NCI-H1436 (cell line): ENCODE data around the gene YTHDF1.

Source experiments
- DNase-seq: peaks from one replicate; lab custom pipeline; 2025; lab: John Stamatoyannopoulos, UW

The YTHDF1 gene

DNA sequence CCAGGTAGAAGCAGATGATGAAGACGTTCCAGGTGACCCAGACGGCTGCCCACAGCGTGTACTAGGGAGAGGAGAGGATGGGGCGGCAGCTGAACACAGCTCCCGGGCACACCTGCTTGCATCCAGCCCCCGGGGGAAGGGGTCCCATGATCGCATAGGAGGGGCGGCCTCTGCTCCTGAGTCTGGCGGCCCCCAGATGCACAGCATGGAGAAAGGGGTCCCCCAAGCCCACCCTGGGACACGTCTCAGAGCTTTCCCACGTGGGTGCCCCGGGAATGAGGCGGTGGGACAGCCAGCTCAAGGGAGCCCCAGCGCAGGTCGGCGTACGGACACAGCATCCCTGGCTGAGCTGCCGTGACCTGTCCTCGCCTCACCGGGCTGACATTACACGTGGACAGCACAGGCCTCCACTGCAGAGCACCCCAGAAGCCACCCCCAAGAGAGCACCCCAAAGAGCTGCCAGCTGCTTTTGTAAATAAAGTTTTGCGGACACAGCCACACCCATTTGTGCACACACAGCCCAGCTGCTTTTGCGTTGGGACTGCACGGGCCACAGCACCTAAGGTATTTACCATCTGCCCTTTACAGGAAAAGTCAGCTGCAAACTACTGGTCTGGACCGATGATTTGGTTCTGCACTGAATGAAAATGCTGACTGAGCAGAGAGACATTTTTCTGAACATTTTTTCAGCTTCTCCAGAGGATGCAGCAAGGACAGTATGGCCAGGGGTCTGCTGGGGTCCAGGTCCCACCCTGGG, 33.1 kb upstream of the YTHDF1 start:
- no peak for DNase-seq

DNA sequence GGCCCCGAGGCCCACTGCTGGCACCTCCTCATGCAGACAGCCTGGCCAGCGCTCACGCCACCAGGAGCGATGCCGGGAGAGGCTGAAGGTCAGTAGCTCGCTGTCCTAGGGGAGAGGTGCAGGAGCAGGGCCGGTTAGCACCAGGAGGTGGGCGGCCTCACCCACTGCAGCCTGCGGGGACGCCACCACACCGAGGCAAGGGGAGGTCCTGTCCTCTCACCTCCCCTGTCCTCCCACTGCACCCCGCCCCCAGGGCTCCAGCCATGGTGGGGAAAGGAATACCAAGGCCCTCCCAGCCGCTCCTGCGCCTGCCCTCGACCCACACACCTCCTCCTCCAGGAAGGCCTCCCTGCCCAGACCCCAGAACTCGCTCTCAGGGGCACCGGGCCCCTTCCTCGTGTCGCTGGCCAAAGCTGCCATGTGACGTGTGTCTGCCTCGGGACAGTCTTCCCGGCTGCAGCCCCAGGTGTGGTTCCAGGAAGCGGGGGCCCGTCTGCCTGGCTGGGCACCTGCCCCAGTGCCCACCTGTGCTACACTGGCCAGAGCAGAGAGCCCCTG, 31.8 kb upstream of the YTHDF1 start:
- DNase-seq, result no peak

DNA sequence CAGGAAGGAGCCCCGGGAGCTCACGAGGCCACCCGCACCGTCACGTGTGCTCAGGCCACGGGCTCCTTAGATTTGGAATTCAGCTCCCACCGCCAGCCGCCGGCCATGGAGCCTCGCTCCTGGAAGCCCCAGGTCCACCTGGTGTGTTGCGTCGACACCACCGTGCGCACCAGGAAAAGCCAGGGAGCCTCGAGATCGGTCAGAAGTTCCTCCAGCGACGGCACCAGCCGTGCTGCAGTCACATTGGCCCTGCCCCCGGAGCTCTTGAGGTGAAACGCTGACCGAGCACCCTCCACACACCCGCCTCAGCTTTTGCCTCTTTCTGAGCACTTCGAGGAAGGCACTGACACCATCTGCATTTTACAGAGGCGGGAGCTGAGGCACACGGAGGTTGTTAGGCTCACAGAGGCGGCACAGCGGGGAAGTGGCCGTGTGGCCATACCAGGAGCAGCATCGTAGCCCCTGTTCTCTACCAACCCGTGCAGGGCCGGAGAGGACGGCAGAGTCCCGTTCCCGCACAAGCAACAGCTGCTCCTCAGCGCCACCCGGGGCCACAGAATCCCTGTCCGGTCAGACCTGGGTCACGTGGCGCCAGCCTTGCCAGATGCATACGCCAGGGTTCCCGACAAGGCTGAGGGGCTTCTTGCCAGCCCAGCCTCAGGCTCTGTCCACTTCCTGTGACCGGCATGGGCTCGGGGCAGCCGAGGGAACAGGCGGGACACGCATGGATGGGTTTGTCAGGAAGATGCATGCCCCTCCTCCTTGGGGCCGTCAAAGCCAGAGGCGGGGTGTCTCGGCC, 30.8 kb upstream of the YTHDF1 start:
- DNase-seq, result no peak

DNA sequence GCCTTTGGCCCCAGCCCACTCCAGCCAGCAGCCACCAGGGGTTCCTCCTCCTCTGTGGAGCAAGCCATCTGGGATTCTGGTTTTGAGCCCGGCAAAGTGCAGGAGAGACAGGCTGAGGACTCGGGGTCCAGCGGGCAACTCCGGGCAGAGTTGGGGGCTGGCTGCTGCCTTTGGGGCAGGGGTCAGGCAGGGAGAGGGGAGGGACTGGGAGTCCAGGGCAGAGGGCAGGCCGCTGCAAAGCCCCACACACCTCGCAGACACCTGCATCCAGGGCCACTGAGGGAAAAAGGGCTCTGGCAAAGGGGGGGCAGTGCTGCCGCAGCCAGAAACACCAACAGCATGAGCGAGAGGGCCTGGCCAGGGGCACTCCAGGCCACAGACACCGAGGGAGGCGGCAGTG, 28.5 kb upstream of the YTHDF1 start:
- no peak for DNase-seq

DNA sequence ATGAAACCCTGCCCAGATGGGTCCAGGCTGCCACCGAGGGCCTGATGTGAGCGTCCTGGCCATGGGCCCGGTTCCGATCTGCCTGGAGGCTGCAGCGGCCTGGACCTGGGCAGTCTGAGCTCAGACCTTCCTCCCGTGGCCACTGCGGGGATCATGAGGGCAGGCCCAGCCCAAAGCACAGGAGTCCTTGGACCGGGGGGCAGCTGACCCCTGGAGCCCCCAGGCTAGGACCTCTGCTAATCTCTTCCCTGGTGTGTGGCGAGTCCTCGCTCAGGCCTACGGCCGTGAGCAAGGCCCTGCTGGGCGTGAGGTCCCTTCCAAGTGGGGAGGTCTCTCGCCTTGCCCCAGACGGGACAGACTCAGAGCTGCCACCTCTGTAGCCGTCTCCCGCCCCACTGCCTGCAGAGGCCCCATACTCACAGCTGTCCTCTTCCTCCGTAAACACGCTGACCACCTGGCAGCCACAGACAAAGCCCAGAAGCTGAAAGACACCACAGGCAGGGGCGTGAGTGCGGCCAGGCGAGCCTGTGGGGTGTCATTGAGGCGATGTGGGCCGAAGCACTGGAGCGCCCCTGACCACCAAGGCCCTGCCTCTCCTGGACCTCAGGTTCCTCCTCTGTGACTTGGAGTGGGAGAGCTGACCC, 27.8 kb upstream of the YTHDF1 start:
- no peak for DNase-seq

DNA sequence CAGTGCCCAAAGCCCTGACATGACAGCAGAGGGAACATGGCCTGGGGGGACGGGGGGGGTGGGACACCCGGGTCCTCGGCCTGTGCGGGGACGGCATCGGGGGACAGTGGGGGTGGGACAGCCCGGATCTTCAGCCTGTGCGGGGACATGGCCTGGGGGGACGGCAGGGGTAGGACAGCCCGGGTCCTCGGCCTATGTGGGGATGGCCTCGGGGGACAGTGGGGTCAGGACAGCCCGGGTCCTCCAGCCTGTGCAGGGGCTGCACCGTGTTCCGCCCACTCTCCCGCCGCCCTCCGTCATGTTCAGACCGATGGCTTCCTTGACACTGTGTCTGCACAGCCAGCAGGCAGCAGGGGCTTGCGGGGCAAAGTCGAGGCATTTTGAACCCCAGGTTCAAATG, 26.8 kb upstream of the YTHDF1 start:
- DNase-seq, result no peak

DNA sequence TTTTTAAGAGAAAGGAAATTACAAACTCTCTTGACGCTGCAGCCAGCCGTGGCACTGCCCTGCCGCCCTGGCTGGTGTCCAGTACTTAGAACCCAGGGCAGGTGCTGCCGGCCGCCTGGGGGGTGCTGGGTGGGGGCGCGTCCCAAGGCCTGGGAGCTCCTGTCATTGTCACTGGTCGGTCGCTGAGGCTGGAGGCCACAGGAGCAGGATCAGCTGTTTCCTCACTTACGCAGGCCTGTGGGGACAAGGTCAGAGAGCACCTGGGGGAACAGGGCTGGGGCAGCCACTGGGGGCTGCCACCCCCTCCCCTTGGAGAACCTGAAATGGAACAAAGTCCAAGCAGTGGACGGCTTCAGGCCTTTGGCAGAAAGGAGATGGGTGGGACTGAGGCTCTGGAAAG, 25.3 kb upstream of the YTHDF1 start:
- DNase-seq, result no peak

DNA sequence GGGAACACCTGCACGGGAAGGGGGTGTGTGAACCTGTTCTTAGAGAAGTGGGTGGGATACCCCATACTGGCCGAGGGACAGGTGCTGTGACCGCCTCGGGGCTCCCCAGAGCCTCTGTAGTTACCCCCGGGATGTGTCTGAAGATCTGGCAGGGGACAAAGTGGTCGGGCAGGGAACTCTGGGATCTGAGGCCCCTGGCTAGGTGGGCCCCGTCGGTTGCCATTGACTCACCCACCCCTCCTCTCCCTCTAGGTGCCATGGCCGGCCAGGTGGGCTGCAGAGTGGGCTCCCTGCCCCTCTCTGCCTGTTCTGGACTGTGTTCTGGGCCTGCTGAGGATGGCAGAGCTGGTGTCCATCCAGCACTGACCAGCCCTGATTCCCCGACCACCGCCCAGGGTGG, 24.1 kb upstream of the YTHDF1 start:
- no peak for DNase-seq

DNA sequence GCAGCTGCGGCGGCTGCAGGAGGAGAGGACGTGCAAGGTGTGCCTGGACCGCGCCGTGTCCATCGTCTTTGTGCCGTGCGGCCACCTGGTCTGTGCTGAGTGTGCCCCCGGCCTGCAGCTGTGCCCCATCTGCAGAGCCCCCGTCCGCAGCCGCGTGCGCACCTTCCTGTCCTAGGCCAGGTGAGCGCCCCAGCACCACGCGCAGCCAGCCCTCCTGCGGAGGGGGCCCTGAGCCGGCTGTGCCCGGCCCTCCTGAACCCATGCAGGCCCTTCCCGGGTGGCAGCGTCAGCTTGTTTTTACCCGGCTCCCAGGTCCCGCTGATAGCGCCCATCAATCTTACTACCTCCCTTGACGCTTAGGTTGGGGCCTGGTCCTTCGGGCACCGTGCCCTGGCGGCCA, 23.5 kb upstream of the YTHDF1 start:
- no peak for DNase-seq

DNA sequence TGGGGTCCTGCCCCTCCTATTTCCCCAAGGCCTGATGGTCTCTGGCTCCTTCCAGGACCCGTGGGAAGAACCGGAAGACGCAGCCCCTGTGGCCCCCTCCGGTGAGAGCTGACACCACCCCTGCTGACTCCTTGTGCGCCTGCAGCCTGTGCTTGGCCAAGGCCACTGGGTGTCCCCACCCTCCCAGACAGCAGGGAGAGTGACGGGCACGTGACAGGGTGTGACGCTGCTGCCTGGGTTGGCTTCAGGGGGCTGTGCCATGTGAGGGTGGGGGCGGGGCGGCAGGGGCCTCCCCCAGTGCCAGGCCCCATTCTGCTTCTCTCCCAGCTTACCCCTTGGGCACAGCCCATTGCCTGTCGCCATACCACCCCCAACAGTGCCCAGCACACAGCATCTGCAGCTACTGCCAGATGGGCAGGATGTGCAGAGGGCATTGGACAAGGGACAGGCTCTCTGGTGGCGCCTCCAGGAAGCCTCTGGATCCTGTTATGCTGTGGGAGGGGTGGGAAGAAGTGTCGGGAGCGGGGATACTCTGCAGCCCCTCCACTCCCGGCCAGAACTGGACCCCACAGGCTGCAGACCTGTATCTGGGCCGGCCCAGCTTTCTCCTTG, 22.7 kb upstream of the YTHDF1 start:
- no peak for DNase-seq

DNA sequence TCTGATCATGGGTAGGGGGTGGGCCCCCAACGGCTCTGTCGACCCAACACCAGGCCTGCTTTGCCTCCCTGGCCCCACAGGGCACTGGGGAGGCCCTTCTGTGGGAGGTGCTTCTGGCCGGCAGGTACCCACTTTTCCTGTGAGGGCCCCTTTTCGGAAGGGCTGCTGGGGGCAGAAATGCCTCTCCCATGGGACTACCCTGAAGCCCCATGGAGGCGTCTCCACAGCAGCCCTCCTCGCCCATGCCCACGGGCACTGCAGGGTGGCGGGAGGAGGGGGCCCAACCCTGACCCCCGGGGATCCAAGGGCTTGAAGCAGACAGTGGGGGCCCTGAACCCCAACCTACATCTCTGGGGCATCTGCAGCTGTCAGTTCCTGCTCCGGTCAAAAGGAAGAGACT, 22.1 kb upstream of the YTHDF1 start:
- no peak for DNase-seq

DNA sequence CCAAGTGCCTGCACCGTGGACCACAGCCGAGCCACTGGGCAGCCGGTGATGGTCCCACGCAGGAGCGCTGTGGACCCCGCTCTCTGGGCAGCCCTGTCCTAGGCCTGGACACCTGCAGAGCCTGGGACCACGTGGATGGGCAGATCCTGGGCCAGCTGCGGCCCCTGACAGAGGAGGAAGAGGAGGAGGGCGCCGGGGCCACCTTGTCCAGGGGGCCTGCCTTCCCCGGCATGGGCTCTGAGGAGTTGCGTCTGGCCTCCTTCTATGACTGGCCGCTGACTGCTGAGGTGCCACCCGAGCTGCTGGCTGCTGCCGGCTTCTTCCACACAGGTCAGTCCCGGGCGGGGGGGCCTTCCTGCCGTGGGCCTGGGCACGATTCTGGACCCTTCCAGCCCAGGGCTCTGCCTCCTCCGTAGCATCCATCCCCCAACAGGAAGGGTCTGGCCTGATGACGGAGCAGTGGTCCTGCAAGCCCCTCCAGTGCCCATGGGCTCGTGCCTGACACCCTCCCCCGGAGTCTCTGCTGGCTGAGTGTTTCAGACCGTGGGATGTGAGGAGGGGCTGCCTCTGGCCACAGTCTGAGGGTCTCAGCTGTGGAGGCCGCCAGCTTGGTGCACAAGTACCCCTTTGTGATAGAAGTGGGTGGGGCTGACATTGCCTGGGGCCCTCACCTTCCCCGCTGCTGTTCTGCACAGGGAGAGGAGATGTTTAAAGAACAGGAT, 20.3 kb upstream of the YTHDF1 start:
- no peak for DNase-seq

DNA sequence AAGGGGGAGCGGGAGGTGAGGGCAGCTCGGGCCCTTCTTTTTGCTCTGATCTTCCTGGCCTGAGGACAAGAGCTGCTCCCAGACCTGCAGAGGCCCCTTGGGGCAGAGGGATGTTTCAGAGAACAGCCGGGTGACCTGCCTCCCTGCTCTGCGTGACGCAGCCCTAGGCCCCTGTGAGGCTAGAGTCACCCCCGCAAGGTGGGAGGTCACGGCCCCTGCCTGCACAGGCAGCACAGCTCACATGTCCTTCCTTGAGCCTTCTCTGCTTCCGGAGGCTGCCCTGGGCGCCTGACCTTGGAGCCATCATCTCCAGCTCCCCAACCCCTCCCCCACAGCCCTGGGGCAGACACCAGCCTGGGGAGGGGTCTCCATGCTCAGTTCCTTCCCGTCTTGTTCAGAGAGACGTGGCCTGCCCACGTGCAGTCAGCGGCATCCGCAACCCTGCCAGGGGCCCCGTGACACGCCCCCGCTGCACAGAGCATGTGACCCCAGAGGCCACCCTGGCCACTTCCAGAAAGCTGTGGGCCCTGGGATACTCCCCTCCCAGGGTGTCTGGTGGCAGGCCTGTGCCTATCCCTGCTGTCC, 19.6 kb upstream of the YTHDF1 start, which contains the start of gene BIRC7:
Gene BIRC7 (plus strand): TSS at position 507 of the 585 bp plus-strand sequence. CDS start 192 bp downstream, outside the sequence.
- DNase-seq, result no peak

DNA sequence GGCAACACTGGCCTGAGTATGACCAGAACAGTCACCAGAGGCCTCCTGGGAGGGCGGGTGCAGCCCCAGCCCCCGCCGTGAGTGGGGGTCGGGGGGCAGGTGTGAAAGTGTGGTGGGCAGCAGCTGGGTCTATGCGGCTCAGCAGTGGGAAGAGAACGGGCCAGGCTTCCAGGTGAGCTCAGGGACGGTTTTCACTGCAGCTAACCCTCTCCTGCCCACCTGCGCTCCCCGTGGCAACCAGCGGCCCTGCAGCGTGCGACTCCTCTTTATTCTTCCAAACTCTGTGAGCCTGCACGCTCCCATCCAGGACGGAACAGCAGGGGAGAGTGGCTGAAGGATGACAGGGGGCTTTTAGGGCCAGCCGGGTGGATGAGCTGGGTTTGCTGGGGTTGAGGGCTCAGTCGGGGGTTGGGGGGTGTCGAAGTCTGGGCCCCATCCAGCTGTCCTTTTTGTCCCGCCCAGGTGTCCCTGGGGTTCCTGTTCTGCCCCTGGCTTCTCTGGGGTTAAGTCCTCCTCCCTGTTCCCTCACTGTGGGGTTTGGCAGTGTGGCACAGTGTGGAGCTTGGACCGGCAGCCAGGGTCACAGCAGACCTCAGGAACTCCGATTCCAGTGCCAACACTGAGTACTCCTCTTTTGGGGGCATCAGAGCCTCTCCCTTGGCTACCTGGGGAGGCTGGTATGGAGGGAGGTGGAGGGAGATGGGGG, 18.9 kb upstream of the YTHDF1 start:
- no peak for DNase-seq

DNA sequence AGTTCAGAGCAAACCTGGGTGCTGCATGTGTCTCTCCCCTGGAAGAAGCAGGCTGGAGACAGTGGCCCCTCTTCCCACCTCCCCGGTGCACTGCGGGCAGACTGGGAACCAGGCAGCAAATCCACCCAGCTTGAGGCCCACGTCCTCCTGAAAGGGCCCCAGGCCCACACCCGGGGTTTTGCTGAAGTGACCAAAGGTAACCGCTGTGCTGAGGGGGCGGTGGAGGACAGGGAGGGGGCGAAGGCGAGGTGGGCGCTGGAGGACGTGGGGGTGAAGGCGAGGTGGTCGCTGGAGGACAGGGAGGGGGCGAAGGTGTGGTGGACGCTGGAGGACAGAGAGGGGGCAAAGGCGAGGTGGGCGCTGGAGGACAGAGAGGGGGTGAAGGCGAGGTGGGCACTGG, 18.0 kb upstream of the YTHDF1 start:
- DNase-seq, result no peak

DNA sequence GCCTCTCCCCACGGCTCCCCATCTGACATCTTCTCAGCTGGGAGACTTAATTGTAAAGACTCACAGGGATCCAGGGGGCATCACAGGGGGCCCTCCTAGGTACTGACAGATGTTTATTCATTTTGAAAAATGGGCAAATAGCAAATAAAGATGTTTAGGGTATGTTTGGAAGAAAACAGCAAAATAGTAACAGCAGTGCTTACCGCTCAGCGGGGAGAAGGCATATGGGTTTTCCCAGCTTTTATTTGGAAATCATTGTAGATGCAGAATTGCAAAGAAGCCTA, 17.1 kb upstream of the YTHDF1 start:
- DNase-seq, result no peak

DNA sequence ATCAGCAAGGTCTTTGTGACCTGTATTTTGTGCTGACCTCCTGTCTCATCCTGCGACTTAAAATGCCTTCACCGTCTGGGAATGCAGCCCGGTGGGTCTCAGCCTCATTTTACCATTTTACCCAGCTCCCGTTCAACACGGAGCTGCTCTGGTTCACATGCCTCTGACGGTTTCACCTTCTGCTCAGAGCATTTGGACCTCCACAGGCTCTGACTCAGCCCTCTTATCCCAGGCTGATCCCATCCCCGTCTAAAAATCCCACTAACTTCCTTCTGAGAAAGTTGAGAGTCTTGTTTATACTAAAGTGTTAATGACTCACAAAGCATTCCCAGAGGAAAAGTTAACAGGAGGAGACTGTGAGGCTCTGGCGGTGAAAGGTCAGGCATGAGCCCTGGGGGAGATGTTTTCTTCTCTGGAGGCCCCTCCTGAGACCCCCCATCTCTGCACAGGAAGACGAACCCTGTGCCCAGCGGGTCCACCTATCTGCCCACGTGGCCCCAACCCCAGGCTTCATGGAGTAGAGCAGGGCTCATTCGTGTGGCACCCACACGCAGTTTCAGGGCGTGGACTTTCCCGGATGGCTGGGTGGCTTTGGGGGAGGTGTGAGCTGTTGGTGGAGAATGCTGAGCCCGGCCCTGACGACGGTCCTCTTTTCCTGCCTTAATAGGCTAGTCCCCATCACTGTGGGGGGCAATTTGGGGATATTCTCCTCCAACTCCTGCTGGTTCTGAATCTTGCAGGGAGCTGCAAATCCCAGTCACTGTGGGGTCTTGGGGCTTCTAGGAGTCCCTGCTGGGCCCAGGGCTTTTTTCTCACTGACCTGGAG, 16.5 kb upstream of the YTHDF1 start:
- DNase-seq, result no peak

DNA sequence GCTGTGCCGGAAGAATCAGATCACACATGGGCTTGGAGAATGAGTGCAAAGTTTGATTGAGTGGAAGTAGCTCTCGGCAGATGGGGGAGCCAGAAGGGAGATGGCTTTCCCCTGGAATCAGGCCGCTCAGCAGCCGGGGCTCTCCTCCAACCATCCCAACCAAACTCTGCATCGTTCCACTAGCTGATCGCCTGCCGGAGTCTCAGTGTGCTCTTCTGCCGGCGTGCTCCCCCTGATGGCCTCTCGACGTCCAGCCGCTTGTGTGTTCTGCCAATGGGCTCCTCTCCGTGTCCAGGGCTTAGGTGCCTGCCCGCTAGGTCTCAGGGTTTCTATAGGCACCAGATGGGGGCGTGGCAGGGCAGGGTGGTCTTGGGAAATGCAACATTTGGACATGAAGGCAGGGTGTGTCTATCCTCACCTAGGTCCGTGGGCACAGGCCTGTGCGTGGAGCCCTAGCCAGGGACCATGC, 14.9 kb upstream of the YTHDF1 start:
- DNase-seq, result no peak

DNA sequence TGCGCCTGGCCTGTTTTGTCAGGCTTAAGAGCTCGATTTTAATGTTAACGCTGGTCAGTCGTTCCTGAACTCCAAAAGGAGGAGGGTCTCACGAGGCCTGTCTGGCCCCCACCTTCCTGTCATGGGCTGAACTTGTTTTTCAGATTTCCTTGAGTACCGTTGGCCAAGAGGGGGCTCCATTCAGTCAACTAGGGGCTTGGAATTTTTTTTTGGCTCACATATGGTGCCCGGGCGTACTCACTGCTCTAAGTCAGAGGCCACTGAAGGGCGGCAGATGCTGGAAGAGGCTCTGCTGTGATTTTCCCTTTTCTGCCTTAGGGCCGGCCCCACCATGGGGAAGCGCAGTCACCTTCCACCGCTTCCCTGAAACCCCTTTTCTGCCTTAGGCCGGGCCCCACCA, 12.9 kb upstream of the YTHDF1 start:
- no peak for DNase-seq

DNA sequence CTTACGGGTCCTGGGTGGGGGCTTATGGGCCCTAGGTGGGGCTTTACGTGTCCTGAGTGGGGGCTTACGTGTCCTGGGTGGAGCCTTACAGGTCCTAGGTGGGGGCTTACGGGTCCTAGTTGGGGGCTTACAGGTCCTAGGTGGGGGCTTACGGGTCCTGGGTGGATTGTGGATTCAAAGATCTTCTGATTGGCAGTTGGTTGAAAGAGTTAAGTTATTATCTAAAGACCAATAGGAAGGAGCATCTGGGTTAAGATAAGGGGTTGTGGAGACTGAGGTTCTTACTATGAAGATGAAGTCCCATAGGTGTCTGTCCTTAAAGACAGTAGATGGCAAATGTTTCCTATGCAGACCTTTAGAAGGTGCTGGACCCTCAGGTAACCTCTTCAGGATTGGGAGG, 11.3 kb upstream of the YTHDF1 start:
- no peak for DNase-seq
